K562 (cell line): Measurements from ENCODE around the gene BIRC7. TPM values are rescaled to one million over a fixed set of nuclear protein-coding genes. Genes with fewer than 3 reads are reported as not detected.

Experiments used
- ATAC-seq: fragments of 200-7000 bp; cut with Tn5 transposase; 3 replicates; pipeline ENCODE4 v1.9.1; 2020; ENCODE audit warnings: moderate library complexity
- BruUV-seq: library from RNA; stranded (reverse); fragments of 400-500 nt; replicated peaks from 2 replicates; lab custom pipeline; 2021; lab: Mats Ljungman, UMichigan
- CTCF ChIA-PET: fragments of 300-600 bp; formaldehyde crosslinking; extraction: SDS; loops from one replicate; lab custom pipeline; 2021; ENCODE audit warnings: low intra/inter-chr PET ratio; lab: Yijun Ruan, JAX
- POLR2A ChIA-PET: fragments of 300-600, 350-650 bp; sonication (Branson Sonifier 250); formaldehyde crosslinking; extraction: SDS; loops from one replicate; lab custom pipeline; 2021; ENCODE audit warnings: antibody characterized with exemption, inconsistent platforms; lab: Yijun Ruan, JAX
- DNase-seq, 4 experiments: peaks; one replicate each; pipeline versions ENCODE4 v3.0.0 to v3.0.0-alpha.2; 2011 to 2018; ENCODE audit warnings: low spot score in 3 of 4, mixed read lengths in 3 of 4; ENCODE audit errors: extremely low read depth in 1 of 4
- FAIRE-seq: peaks from 2 replicates; lab custom pipeline; 2011; peaks lifted over from hg19 to GRCh38; lab: Jason Lieb, UNC
- H2AFZ ChIP-seq: 2 replicates; pipeline ENCODE4 v1.6.0; 2011; ENCODE audit warnings: low read depth, low read length, control low read depth, inconsistent platforms
- H3K27ac ChIP-seq: fragments of 200-600 bp; 3 replicates; pipeline ENCODE4 v1.8.0; 2011; ENCODE audit warnings: low read depth, mild to moderate bottlenecking, control low read depth, inconsistent platforms, low read length, moderate library complexity, mixed read lengths; ENCODE audit errors: extremely low read depth
- H3K27me3 ChIP-seq, 2 experiments: fragments of 300-600 bp in 1 of 2; 2 replicates in 1 of 2; 3 replicates in 1 of 2; pipeline versions ENCODE4 v1.6.0 to v1.8.0; 2011; ENCODE audit warnings: inconsistent platforms in 2 of 2, low read length in 2 of 2, mild to moderate bottlenecking in 1 of 2, mixed read lengths in 1 of 2, moderate library complexity in 1 of 2; ENCODE audit not compliant: control insufficient read depth in 2 of 2, insufficient read depth in 2 of 2
- H3K36me3 ChIP-seq: fragments of 300-600 bp; 3 replicates; pipeline ENCODE4 v1.8.0; 2011; ENCODE audit warnings: mild to moderate bottlenecking, low read length, inconsistent platforms; ENCODE audit not compliant: control insufficient read depth, insufficient read depth
- H3K4me1 ChIP-seq, 2 experiments: fragments of 200-600 bp in 1 of 2; replicated peaks in 1 of 2; 2 replicates in 1 of 2; 3 replicates in 1 of 2; pipeline versions ENCODE4 v1.5.1 to v1.8.0; 2011; ENCODE audit warnings: inconsistent platforms in 2 of 2, low read length in 2 of 2, mild to moderate bottlenecking in 1 of 2, mixed read lengths in 1 of 2, moderate library complexity in 1 of 2; ENCODE audit not compliant: control insufficient read depth in 2 of 2, insufficient read depth in 2 of 2
- H3K4me2 ChIP-seq: 2 replicates; pipeline ENCODE4 v1.6.1; 2011; ENCODE audit warnings: low read length, control low read depth, inconsistent platforms, mixed read lengths; ENCODE audit not compliant: insufficient read depth
- H3K4me3 ChIP-seq: fragments of 200-600 bp; sonication (generic), shearing (Covaris generic); 2 replicates; pipeline ENCODE4 v1.5.1; 2016; ENCODE audit warnings: control low read depth, inconsistent platforms
- H3K79me2 ChIP-seq: fragments of 200-600 bp; 3 replicates; pipeline ENCODE4 v1.8.0; 2011; ENCODE audit warnings: low read length, inconsistent platforms; ENCODE audit not compliant: control insufficient read depth, insufficient read depth
- H3K9ac ChIP-seq, 2 experiments: 2 replicates each; pipeline versions ENCODE4 v1.6.0 to v1.6.1; 2011; ENCODE audit warnings: low read depth in 2 of 2, low read length in 2 of 2, control low read depth in 1 of 2, inconsistent platforms in 1 of 2, mild to moderate bottlenecking in 1 of 2, mixed read lengths in 1 of 2; ENCODE audit not compliant: insufficient read depth in 1 of 2
- H3K9me1 ChIP-seq: one replicate; pipeline ENCODE4 v1.6.0; 2011; ENCODE audit warnings: inconsistent platforms, mild to moderate bottlenecking, low read length, moderate library complexity; ENCODE audit not compliant: control insufficient read depth, insufficient read depth
- H3K9me3 ChIP-seq: replicated peaks from 2 replicates; pipeline ENCODE4 v1.5.1; 2011; ENCODE audit warnings: low read depth, low read length, inconsistent platforms; ENCODE audit not compliant: control insufficient read depth, insufficient read depth
- H4K20me1 ChIP-seq: replicated peaks from 2 replicates; pipeline ENCODE4 v1.6.1; 2011; ENCODE audit warnings: low read length, inconsistent platforms, mixed read lengths; ENCODE audit not compliant: control insufficient read depth, insufficient read depth
- DLX4 ChIP-seq: fragments of 250-450 bp; sonication (Bioruptor Pico); IDR thresholded peaks from 2 replicates; pipeline ENCODE4 v1.6.1; 2021; ENCODE audit warnings: mild to moderate bottlenecking
- KHSRP ChIP-seq: fragments of 450-650 bp; IDR thresholded peaks from 2 replicates; pipeline ENCODE4 v1.6.1; 2017
- NR3C1 ChIP-seq: sonication (generic); formaldehyde crosslinking; IDR thresholded peaks from 2 replicates; pipeline ENCODE4 v1.8.1; 2022; ENCODE audit warnings: missing genetic modification reagents
- PBX2 ChIP-seq, 2 experiments: IDR thresholded peaks in 1 of 2; conservative IDR thresholded peaks in 1 of 2; 2 replicates each; pipeline ENCODE4 v1.6.1; 2016; ENCODE audit warnings: low read depth in 2 of 2, mild to moderate bottlenecking in 1 of 2, missing compliant biosample characterization in 1 of 2, missing genetic modification characterization in 1 of 2, moderate library complexity in 1 of 2
- PHF8 ChIP-seq: fragments of 200-600 bp; sonication (generic); IDR thresholded peaks from 2 replicates; pipeline ENCODE4 v1.6.1; 2012; ENCODE audit warnings: mixed run types, mild to moderate bottlenecking, inconsistent platforms, low read length, moderate library complexity, borderline replicate concordance
- POU5F1 ChIP-seq: fragments of 150-350 bp; IDR thresholded peaks from 2 replicates; pipeline ENCODE4 v1.6.1; 2014; ENCODE audit warnings: borderline replicate concordance, low read length, low read depth, mild to moderate bottlenecking; ENCODE audit not compliant: partially characterized antibody
- TCFL5 ChIP-seq: fragments of 250-450 bp; sonication (Bioruptor Pico); conservative IDR thresholded peaks from 2 replicates; pipeline ENCODE4 v1.6.1; 2021; ENCODE audit warnings: mild to moderate bottlenecking, moderate library complexity, matching md5 sums
- WGBS: fragments of 100-300 bp; shearing (Covaris generic); methylation state at CpG from one replicate; pipeline ENCODE4 v1.1.6; 2016; ENCODE audit warnings: low coverage, mixed read lengths; ENCODE audit not compliant: insufficient coverage; ENCODE audit errors: missing lambda C conversion rate; 5-methylcytosine and 5-hydroxymethylcytosine counted together
- in situ Hi-C: fragments of 300-500 bp; cut with MboI; formaldehyde crosslinking; loops from 4 replicates; pipeline ENCODE4 v1.15.0; 2018; ENCODE audit warnings: inconsistent platforms, mixed read lengths
- intact Hi-C: fragments of 100-400 bp; cut with micrococcal nuclease; formaldehyde crosslinking; loops from 2 replicates; pipeline ENCODE4 v1.14.2; 2022
- polyA plus RNA-seq, 8 experiments: library from polyadenylated mRNA; depleted of rRNA in 4 of 8; stranded (reverse) in 5 of 8; unstranded in 3 of 8; fragments of >200 nt; fragmentation: Nextera tagmentation in 2 of 8; fragmentation: Illumina TruSeq in 1 of 8; extraction: Ambion mirVana in 2 of 8; extraction: Trizol in 1 of 8; gene quantifications; 2 replicates each; pipeline versions ENCODE4 v1.2.1 to v1.2.3, GENCODE V29; 2011 to 2014; ENCODE audit warnings: inconsistent platforms in 1 of 8, missing spikeins in 1 of 8
- total RNA-seq, 7 experiments: library from RNA; depleted of rRNA in 6 of 7; stranded (reverse); fragments of >200 nt in 6 of 7; fragmentation: Illumina TruSeq in 2 of 7; extraction: Trizol in 2 of 7; gene quantifications; 2 replicates each; pipeline versions ENCODE4 v1.2.1 to v1.2.3, GENCODE V29; 2011 to 2021; ENCODE audit warnings: low replicate concordance in 1 of 7
- TF ChIP-seq, protein P1 (sequence below): fragments of 250-450 bp; sonication (Bioruptor Pico); IDR thresholded peaks from 2 replicates; pipeline ENCODE4 v1.5.0; 2021; ENCODE audit warnings: mild to moderate bottlenecking, moderate library complexity

BIRC7 gene
- total and polyA plus RNA-seq, 9 of the 15 experiments (the other 6 are each of a cell fraction or from before 2014, with no cell fraction given) = 0.14 to 0.19 (median 0.16) TPM; not detected in 5

DNA sequence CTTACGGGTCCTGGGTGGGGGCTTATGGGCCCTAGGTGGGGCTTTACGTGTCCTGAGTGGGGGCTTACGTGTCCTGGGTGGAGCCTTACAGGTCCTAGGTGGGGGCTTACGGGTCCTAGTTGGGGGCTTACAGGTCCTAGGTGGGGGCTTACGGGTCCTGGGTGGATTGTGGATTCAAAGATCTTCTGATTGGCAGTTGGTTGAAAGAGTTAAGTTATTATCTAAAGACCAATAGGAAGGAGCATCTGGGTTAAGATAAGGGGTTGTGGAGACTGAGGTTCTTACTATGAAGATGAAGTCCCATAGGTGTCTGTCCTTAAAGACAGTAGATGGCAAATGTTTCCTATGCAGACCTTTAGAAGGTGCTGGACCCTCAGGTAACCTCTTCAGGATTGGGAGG lies 8.4 kb upstream of the BIRC7 start:
- DNase-seq (no peak), ATAC-seq (no peak), FAIRE-seq (no peak)
- in situ Hi-C loops = no loop called here
- Histone ChIP-seq H3K27ac (no peak overlapping the region), H3K36me3 (no peaks in the 10 kb centered on the region), H3K27me3 (peaks cover 28 to 56% of the 10 kb centered on the region in 2 experiments), H3K9me3 (no peaks in the 10 kb centered on the region), H2AFZ (no peak overlapping the region), H4K20me1 (no peaks in the 10 kb centered on the region), H3K9ac (no peak overlapping the region), H3K79me2 (no peaks in the 10 kb centered on the region), H3K9me1 (no peaks in the 10 kb centered on the region), H3K4me1 (peaks cover 0 to 15% of the 10 kb centered on the region in 2 experiments; a peak in 1 of 5 replicates), H3K4me3 (no peak overlapping the region), H3K4me2 (no peak overlapping the region)
- no TSS peak for BruUV-seq
- 10% methylated on average over 3 of the region's 5 CpGs for WGBS
- ChIA-PET POLR2A (no interaction called here), CTCF (no interaction called here)
- TF ChIP-seq POU5F1 = no peak
- TF ChIP-seq, protein P1, sequence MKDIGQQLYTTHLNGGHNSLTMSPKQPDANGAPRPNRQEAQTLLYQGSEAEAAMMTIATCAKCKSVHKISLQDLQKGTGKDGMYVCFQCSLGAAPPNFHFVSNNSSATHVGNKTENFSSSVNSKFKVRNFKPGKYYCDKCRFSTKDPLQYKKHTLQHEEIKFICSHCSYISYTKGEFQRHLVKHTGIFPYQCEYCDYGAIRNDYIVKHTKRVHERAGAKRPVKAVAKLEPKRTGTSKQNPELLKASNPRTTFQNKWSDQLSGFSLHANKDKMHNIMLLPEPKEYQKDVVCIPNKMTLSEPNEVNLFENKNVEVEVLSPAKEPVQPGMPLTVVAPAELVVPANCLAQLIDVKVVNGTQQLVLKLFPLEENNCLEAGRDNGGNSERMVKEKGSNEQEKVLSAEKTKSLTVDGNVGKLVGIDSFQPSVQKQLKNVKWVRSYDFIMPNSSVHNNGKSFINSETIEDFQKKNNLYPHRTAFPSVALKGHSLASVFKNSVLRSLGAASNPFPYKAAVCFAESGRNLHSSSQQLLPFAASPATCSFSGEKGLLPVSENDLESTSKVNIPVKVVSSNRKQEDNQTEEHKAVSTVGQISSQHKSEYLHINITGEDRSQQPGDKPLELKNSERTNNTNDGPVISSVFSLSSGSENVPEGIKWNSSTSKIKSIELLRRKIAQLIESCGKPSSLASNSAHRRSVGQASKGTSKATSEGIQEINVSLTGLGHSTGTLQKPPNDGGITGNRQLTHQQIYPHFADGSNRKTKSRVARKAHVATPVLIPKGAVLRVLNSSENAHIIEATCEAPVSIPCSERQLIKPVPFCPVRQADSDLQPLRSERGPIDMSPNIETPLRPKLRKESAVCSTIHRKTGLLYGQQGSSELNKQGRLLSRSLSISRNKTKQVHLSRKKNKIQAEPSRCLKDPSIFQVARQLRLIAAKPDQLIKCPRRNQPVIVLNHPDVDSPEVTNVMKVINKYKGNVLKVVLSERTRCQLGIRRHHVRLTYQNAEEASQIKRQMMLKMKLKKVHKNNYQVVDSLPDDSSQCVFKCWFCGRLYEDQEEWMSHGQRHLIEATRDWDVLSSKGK = no peak
- no peak for TF ChIP-seq DLX4 (CRISPR knock-in tag)
- TF ChIP-seq TCFL5 (CRISPR knock-in tag) = no peak
- TF ChIP-seq KHSRP = no peak
- TF ChIP-seq PHF8 = no peak
- no peak for TF ChIP-seq NR3C1
- no peak for TF ChIP-seq PBX2 (CRISPR knock-in tag; IDR thresholded peaks at IDR 0.05; ENCODE audit: low read depth)
- no peak for TF ChIP-seq PBX2 (tag; conservative IDR thresholded peaks at IDR 0.05; ENCODE audit: low read depth)
- intact Hi-C loops = loop anchor here (5.0 kb wide), 1 partner anchor 65 kb away; the partner anchor contains the start of gene COL20A1
